Peyer's patch (tissue), 4 donors: ENCODE results near the gene CLN3. TPM values are rescaled to one million over a fixed set of nuclear protein-coding genes. Genes with fewer than 3 reads are reported as not detected.

Experiments
- DNase-seq, 3 donors: peaks; one replicate each; pipeline ENCODE4 v3.0.0-alpha.2; 2017 to 2019
- H3K27ac ChIP-seq, 4 donors: fragments of 200-600 bp; sonication (generic); one replicate each; pipeline ENCODE4 v1.5.1; 2016 to 2019
- H3K27me3 ChIP-seq, 2 donors: fragments of 200-600 bp; sonication (generic); one replicate each; pipeline ENCODE4 v1.5.1; 2019
- H3K36me3 ChIP-seq, 3 donors: fragments of 200-600 bp; sonication (generic); one replicate each; pipeline ENCODE4 v1.5.1; 2016 to 2019
- H3K4me1 ChIP-seq, 4 donors: fragments of 200-600 bp; sonication (generic); one replicate each; pipeline ENCODE4 v1.5.1; 2016 to 2019
- H3K4me3 ChIP-seq, 4 donors: fragments of 200-600 bp; sonication (generic); 1 replicate in 3 of 4; 2 replicates in 1 of 4; pipeline ENCODE4 v1.5.1; 2016 to 2019; ENCODE audit warnings: mild to moderate bottlenecking in 1 of 4
- H3K9me3 ChIP-seq, 4 donors: fragments of 200-600 bp; sonication (generic); one replicate each; pipeline ENCODE4 v1.5.1; 2016 to 2019; ENCODE audit warnings: mild to moderate bottlenecking in 1 of 4
- CTCF ChIP-seq, 6 experiments: fragments of 450-650 bp in 4 of 6; fragments of 200-600 bp in 2 of 6; sonication (generic) in 1 of 6; IDR thresholded peaks; one replicate each; pipeline ENCODE4 v1.5.1; 2017 to 2019; ENCODE audit warnings: antibody characterized with exemption in 6 of 6, mild to moderate bottlenecking in 3 of 6, moderate library complexity in 1 of 6
- POLR2A ChIP-seq, 2 donors: fragments of 450-650 bp; IDR thresholded peaks; one replicate each; pipeline ENCODE4 v1.5.1; 2017; ENCODE audit warnings: antibody characterized with exemption in 2 of 2, mild to moderate bottlenecking in 2 of 2, moderate library complexity in 2 of 2
- total RNA-seq, 4 donors: library from RNA; depleted of rRNA; stranded (reverse); fragments of >200 nt; gene quantifications; one replicate each; pipeline ENCODE4 v1.1.0, GENCODE V29; 2016

CLN3 gene
- total RNA-seq, 4 donors from 2014 or later, result 47.0 to 83.6 (median 73.3) TPM

- no peak for TF ChIP-seq POLR2A (IDR thresholded peaks at IDR 0.05)
- TF ChIP-seq CTCF (IDR thresholded peaks at IDR 0.05), result no peak
- Histone ChIP-seq H3K9me3 (no peaks in the 10 kb centered on the region), H3K27ac (no peak overlapping the region), H3K27me3 (no peaks in the 10 kb centered on the region), H3K36me3 (no peaks in the 10 kb centered on the region), H3K4me3 (no peak overlapping the region), H3K4me1 (no peaks in the 10 kb centered on the region)
- DNase-seq, result no peak
Measured at GRCh38 chr16:28520672-28521071, 28.8 kb upstream of the CLN3 start.

- H3K36me3 ChIP-seq, result no peaks in the 10 kb centered on the region
Measured at GRCh38 chr16:28514246-28514645, 22.4 kb upstream of the CLN3 start.

GRCh38 chr16:28513484-28514181, 21.8 kb upstream of the CLN3 start:
- TF ChIP-seq CTCF (IDR thresholded peaks at IDR 0.05), result no peak
- TF ChIP-seq POLR2A (IDR thresholded peaks at IDR 0.05), result no peak
- DNase-seq, result no peak
- Histone ChIP-seq H3K27ac (no peak overlapping the region), H3K4me3 (no peak overlapping the region), H3K36me3 (no peaks in the 10 kb centered on the region), H3K27me3 (no peaks in the 10 kb centered on the region), H3K4me1 (no peaks in the 10 kb centered on the region), H3K9me3 (no peaks in the 10 kb centered on the region)

More at GRCh38 chr16:28514246-28514645, 22.4 kb upstream of the CLN3 start:
- H3K9me3 ChIP-seq, result no peaks in the 10 kb centered on the region
- no peak for TF ChIP-seq POLR2A (IDR thresholded peaks at IDR 0.05)
- H3K27me3 ChIP-seq, result no peaks in the 10 kb centered on the region
- H3K4me1 ChIP-seq, result no peaks in the 10 kb centered on the region
- DNase-seq, result no peak
- no peak overlapping the region for H3K27ac ChIP-seq
- H3K4me3 ChIP-seq, result no peak overlapping the region

GRCh38 chr16:28511801-28512789, 20.2 kb upstream of the CLN3 start:
- Histone ChIP-seq H3K27ac (no peak overlapping the region), H3K4me1 (peaks cover 0 to 3% (median 0%) of the 10 kb centered on the region in 4 donors), H3K9me3 (no peaks in the 10 kb centered on the region), H3K4me3 (no peak overlapping the region), H3K36me3 (no peaks in the 10 kb centered on the region), H3K27me3 (no peaks in the 10 kb centered on the region)
- no peak for DNase-seq
- TF ChIP-seq CTCF (IDR thresholded peaks at IDR 0.05), result no peak
- no peak for TF ChIP-seq POLR2A (IDR thresholded peaks at IDR 0.05)

- Histone ChIP-seq H3K36me3 (no peaks in the 10 kb centered on the region), H3K9me3 (no peaks in the 10 kb centered on the region), H3K27ac (no peak overlapping the region), H3K27me3 (no peaks in the 10 kb centered on the region), H3K4me3 (no peak overlapping the region), H3K4me1 (peaks cover 0 to 3% (median 0%) of the 10 kb centered on the region in 4 donors)
- no peak for DNase-seq
- TF ChIP-seq POLR2A (IDR thresholded peaks at IDR 0.05), result no peak
- TF ChIP-seq CTCF (IDR thresholded peaks at IDR 0.05), result no peak
Measured at GRCh38 chr16:28511031-28511430, 19.2 kb upstream of the CLN3 start.
